ENCODE data around the gene MRS2.
A peak's percentile ranks its signal among the peaks of the same experiment; 100 is the strongest.
"Not testable (repeated sequence)": the region's sequence is repeated elsewhere in the genome, so short reads cannot be mapped to it uniquely, and the experiment has no call there.

Gene MRS2

DNA sequence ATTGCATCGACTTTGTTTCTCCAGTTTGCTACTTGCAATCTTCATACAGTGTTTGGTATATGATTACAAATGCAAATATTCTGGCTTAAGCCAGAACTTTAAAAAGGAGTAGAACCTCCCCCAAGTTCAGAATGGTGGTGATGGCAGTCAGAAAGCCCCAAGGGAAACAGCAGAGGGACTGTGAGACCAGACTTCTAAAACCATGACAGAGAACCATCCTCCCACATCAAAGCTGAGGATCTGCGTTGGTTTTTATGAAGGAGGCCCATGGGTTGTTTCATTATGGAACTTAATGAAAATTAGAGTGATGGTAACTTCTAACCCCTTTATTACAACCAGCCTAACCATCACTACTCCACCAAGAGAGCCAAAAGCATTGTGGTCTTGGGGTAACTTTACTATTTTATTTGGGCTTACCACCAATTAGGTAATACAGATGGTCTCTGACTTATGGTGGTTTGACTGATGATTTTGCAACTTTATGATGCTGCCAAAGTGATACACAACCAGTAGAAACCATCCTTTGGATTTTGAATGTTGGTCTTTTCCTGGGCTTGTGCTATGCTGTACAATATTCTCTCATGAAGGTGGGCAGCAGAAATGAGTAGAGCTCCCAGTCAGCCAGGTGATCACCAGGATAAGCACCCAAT is 10.9 kb upstream of the MRS2 start:
- no peak for DNase-seq

DNA sequence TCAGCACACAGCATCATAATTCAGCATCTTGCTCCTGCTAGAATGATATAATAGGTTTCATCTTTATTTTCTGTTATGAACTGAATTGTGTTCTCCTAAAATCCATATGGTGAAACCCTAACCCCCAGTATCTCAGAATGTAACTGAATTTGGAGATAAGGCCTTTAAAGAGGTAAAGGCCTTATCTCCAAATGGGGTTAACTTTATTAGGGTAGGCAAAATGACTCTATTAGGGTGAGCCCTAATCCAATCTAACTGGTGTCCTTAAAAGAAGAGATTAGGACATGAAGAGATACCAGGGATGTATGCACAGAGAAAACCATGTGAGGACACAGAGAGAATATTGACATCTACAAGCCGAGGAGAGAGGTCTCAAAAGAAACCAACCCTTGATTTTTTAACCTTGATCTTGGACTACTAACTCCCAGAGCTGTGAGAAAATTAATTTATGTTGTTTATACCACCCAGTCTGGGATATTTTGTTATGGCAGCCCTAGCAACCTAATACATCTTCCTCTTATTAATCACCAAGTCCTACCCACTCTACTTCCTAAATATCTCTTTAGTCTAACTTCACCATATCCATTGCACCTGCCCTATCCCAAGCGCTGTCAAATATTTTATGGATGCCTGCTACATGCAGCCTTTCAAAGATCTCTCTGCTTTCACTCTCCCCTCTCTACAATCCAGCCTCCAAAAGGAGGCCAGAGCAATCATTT is 8.5 kb upstream of the MRS2 start:
- no peak for DNase-seq

DNA sequence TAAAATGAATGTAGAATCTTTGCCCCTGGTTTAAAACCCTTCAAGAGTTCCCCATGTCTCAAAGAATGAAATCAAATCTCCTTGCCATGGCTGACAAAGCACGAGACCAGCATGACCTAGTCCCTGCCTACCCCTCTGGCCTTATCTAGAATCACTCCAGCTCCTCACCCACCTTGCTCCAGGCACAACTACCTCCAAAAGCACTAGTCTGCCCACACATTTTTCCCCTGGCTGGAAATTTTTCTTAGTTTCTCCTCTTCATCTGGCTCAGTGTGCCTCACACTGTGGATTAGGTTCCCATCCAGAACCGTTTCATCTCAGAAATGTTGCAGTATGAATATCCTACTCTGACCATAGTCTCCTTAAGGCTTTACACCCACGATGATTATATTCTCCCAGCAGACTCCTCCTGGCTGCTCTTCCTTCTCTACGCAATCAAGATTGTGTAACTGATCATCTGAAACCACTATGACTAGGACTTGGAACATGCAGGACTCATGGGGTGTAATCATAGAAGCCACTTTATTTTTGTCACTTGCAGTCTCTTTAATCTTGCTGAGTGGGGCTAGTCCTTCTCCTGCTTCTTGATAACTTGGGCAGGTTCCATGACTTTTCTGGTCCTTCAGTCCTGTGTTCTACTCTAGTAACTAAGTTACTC is 7.8 kb upstream of the MRS2 start:
- no peak for DNase-seq

DNA sequence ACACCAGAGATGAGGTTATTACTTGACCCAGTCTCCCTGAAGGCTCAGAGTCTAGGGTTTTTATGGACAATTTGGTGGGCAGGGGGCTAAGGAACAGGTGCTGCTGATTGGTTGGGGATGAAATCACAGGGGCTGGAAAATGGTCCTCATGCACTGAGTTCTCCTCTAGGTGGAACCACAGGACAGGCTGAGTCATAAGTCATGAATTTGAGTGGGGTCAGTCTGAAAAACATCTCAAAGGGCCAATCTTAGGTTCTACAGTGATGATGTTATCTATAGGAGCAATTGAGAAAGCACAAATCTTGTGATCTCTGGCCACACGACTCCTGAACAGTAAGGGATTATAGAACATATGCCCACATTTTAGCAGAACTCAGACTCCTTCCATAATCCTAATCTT is 5.9 kb upstream of the MRS2 start:
- DNase-seq, result no peak

DNA sequence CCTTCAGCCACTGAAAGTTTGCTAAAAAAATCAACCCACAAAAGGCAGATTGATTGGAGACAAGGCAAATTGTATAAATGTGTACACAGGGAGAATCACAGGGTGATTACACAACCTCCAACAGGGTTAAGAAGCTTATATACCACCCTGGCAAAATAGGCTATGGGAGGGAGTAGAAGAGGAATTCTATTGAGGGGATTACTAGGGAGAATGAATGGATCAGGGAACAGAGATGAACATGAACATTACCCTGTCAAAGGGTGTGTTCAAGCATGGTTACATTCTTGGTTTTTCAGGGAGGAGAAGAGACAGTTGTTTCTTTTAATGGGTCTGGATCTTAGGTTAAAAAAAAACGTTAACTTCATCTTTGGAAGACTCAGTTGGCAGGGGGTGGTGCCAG is 5.1 kb upstream of the MRS2 start:
- no peak for DNase-seq

DNA sequence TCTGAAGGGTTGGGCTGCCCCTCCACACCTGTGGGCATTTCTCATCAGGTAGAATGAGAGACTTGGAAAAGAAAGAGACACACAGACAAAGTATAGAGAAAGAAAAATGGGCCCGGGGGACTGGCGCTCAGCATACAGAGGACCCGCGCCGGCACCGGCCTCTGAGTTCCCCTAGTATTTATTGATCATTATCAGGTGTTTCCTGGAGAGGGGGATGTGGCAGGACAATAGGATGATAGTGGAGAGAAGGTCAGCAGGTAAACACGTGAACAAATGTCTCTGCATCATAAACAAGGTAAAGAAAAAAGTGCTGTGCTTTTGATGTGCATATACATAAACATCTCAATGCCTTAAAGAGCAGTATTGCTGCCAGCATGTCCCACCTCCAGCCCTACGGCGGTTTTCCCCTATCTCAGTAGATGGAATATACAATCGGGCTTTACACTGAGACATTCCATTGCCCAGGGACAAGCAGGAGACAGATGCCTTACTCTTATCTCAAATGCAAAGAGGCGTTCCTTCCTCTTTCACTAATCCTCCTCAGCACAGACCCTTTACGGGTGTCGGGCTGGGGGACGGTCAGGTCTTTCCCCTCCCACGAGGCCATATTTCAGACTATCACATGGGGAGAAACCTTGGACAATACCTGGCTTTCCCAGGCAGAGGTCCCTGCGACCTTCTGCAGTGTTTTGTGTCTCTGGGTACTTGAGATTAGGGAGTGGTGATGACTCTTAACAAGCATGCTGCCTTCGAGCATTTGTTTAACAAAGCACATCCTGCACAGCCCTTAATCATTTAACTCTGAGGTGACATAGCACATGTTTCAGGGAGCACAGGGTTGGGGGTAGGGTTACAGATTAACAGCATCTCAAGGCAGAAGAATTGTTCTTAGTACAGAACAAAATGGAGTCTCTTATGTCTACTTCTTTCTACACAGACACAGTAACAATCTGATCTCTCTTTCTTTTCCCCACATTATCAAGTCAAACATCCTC is 2.4 kb upstream of the MRS2 start:
- not testable (repeated sequence) for DNase-seq

DNA sequence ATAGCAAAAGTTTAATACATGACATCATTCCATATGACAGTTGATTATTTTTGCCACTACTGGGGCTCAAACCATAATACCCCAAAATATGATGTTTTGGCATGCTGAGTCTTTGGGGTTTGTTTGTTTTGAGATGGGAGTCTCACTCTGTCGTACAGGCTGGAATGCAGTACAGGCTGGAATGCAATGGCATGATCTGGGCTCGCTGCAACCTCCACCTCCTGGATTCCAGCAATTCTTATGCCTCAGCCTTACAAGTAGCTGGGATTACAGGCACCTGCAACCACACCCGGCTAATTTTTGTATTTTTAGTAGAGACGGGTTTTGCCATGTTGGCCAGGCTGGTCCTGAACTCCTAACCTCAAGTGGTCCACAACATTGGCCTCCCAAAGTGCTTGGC is 1.3 kb upstream of the MRS2 start:
- DNase-seq, result no peak

DNA sequence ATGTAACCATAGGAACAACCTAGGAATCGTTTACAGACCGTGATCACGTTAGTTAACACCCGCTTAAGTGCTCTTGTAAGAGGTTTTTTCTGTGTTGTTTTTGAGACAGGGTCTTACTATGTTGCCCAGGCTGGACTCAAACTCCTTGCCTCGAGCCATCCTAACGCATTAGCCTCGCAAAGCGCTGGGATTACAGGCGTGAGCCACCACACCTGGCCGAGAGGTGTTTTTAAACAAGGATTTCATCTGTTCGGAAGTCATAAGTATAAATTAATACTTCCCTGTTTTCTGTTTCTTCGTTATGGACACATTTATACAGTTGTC is 727 bp downstream of the MRS2 start:
- no peak for DNase-seq

DNA sequence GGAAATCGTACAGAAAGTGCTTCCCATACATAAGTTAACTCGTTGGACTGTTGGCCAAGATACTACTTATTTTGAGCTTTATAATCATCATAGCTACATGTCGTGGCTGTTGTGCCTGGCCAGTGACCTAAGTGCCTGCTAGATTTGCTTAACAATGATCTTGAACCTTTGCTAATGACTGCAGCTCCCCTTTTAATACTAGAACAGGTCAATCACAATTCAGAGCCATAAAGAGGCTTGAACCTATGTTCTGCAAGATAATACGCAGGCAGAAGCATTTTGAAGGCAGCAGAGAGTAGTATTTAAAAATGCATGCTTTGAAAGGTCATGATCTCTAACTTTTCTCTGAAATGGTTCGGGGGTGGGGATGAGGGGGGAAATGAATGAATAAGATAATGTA is 2.5 kb downstream of the MRS2 start:
- DNase-seq, result no peak

DNA sequence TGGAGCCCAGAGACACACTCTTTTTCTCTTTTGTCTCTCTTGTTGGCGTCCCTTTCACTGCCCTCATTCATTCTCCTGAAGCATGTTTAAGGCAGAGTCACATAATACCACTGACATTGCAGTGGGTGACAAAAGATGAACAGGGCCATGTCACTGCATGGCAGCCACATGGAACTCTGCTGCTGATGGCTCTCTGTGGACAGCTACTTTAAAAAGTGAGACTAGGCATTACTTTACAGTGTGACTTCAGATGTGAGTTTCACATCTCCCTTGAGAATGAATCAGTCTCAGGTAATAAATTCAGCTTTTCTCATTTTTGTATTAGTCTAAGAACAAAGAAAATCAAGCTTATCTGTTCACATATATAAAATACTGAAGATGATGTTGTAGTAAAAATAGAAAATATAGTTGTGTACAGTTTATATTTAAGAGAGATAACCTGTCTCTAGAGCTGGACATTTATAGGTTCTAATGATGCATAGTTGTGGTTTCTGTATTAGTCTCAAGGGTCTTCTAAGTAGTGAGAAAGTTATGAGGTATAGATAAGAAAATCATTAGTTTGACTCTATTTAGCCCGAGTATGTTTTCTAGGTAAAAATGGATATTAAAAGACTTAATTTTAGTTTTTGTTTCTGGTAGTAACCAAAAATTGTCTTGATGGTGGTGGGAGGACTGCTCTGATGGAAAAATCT is 6.1 kb downstream of the MRS2 start:
- no peak for DNase-seq

DNA sequence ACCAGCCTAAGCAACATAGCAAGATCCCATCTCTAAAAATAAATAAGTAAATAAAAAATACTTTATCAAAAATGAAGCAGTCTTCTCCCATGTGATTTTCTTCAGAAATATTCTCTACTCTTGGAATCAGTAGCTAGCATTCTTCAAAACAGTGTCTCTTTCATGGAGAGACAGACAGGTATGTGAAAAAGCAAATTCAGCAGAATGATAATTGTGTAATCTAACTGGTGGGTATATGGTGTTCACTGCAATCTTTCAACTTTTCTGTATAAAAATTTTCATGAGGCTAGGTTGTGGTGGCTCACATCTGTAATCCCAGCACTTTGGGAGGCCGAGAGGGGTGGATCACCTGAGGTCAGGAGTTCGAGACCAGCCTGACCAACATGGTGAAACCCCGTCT is 7.9 kb downstream of the MRS2 start:
- DNase-seq, result no peak

DNA sequence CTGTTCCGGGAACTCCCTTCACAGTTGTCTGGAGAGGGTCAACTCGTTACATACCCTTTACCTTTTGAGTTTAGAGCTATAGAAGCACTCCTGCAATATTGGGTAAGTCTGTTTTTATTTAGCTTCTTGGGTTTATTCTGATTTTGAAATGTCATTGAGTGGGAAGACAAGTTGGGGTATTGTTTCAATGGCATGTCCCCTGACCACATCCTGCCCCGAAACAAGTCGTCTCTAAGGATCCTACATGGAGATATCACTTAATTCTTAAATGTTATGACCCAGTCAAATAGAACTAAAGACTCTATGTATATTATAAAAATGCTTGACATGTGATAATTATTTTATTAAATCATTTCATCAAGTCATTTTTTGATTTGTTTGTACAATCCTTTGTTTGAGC is 9.6 kb downstream of the MRS2 start:
- DNase-seq, result no peak

DNA sequence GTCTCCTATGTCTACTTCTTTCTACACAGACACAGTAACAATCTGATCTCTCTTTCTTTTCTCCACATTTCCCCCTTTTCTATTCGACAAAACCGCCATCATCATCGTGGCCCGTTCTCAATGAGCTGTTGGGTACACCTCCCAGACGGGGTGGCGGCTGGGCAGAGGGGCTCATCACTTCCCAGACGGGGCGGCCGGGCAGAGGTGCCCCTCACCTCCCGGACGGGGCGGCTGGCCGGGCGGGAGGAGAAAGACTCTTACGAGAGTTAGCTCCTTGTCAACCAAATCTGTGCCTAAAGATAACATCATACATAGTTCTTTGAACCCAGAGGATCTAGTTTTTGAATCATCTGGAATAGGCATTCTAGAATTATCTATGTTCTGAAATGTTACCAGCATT is 11.8 kb downstream of the MRS2 start:
- not testable (repeated sequence) for DNase-seq

DNA sequence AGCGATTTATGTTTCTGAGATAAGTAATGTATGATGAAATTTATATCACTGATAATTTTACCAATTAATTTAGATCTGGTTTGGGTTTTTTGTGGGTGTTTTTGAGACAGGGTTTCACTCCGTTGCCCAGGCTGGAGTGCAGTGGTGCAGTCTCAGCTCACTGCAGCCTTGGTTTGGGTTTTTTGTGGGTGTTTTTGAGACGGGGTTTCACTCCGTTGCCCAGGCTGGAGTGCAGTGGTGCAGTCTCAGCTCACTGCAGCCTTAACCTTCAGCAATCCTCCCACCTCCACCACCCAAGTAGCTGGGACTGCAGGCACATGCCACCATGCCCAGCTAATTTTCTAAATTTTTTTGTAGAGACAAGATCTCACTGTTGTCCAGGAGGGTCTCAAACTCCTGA is 13.0 kb downstream of the MRS2 start:
- no peak for DNase-seq

DNA sequence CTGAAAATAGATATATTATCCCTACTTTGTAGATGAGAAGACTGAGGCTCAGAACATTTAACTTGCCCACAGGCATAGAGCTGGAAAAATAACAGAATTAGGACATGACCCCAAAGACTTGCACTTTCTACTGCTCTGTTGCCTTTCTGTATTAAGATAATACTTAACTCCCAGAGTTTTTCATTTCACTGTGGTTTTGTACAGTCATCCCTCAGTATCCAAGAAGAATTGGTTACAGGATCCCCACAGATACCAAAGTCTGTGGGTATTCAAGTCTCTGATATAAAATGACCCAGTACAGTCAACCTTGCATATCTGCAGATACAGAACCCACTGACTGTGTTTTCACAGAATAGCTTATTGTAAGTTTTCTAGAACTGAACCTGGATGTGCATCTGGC is 16.8 kb downstream of the MRS2 start:
- DNase-seq, result no peak

DNA sequence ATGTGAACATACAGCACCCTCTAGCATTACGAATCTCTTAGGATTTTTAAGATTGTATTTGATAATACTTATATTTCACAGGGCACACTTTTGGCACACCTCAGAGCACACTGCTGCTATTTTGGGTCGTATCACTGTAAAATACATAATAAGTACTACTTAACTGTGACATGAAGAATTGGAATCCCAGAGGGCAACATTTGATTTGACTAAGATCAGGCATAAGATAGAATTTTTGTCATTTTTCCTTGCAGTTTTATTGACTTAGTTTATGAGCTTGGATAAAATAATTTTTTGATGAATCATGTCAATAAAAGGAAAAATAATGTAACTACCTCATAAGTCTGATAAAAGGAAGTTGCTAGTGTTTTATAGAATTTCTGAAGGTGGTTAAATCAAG is 22.4 kb downstream of the MRS2 start:
- no peak for DNase-seq

DNA sequence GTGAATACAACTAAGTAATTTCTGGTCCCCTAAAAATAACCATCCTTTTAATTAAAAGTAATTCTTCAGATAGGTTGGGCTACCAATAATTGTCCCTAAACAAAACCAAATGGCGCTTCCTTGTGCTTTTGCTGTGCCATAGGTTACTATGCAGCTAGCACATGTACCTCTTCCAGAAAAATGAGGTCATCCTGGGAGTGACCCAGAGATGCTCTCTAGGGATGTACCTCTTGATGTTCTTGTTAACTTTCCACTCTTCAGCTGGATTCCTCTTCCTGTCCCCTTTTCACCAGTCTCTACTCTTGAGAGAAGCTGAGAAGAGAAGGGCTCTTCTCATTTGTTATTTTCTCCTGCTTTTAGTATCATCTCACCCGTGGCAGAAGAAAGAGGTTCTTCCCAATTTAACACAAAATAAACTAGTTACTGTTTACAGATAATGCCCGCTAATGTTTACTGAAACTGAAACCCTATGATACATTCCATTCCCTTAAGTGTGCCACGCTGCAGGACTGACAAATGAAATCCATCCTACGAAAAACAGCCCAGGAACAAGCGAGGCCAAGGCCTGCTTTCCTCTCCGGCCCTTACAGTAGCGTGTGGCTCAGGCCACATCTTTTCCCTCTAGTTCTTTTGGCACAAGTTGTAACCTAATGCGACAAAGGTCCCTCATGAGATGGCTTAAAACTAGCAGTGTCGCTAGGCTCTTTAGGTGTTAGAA is 24.2 kb downstream of the MRS2 start:
- DNase-seq, result peak; percentile 21

DNA sequence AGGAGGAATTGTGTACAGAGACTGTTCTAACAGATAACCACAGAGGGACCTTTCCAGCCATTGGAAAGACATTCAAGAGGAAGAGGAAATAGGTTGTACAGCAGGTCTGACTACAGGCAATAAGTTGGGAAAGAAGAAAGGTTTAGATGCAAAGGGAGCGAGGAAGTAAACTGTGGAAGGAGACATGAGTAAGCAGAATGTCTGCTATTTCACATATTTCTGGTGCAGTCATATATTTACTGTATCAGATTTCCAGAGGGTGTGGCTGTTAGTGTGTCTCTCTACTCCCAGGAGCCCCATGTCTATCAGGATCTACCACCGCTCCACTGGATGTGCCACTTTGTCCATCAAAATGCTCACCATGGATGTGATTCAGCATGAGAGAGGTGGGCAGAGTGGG is 25.9 kb downstream of the MRS2 start:
- DNase-seq, result no peak

DNA sequence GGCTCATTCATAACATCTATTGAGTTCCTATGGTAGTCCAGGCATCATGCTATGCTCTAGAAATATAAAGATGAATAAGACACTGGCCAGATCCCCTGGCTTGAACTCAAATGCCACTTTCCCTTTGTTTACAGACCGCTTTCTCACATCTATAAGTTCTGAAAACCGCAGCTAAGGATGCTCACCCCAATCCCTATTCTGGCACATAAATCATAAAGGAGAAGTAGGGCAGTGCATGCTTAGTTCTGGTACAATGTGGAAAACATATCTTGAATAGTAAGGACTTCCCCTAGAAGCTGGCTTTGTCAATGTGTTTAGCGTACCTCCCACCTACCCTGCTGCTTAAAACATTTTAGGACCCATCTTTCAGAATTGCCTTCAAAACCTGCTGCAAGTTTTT is 26.4 kb downstream of the MRS2 start:
- no peak for DNase-seq

DNA sequence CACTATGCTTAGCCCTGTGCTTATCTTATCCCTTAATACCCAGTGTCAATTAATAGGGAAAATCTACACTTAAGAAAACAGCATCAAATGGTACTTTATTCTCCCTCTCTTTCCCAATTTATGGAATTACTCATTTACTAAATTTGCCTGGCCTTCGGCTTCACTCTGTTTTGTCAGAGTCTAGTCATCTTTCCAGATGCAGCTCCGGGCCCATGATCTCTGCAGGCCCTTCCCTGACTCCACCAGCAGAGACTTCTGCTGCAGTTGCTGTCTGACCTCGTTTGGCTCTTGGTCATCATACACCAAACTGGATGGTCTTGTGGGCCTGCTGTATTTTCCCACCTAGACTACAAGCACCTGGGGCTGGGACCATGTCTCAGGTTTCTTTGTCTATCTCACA is 27.4 kb downstream of the MRS2 start:
- DNase-seq, result no peak

DNA sequence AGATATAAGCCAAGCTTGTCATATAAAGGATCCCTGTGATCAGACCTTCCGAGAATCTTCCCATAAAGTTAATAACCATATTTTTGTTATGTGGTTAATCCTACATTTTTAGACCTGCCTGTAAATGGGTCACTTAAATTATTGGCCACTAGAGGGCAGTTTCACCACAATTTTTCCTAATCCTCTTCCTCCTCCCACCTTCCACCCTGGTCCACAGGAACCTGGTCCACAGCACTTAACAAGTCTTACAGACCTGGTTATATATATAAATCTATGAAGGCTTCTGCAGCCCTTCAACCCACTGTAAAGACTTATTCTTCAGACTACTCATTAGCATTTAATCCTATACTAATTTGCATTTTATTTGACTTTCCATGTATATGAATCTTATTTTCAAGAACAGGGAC is 28.3 kb downstream of the MRS2 start:
- DNase-seq, result peak; percentile 79

DNA sequence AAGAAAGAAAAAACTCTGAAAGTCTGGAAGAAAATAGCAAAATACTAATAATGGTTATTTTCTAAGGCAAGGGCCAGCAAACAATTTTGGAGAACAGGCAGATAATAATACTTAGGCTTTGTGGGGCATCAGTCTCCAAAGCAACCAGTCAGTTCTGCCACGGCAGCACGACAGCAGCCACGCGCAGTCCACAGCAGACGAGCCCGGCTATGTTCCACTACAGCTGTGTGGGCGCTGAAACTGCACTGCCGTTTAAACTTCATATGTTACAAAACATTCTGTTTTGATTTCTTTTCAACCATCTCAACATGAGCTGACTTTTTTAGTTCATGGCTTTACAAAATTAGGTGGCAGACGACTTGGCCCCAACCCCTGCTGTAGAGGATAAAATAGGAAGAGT is 29.9 kb downstream of the MRS2 start:
- DNase-seq, result no peak
